NCI-H345 (cell line): ENCODE results near the gene MLLT3.

Experiments used
- DNase-seq: peaks from one replicate; lab custom pipeline; 2025; lab: John Stamatoyannopoulos, UW

The MLLT3 gene

DNA sequence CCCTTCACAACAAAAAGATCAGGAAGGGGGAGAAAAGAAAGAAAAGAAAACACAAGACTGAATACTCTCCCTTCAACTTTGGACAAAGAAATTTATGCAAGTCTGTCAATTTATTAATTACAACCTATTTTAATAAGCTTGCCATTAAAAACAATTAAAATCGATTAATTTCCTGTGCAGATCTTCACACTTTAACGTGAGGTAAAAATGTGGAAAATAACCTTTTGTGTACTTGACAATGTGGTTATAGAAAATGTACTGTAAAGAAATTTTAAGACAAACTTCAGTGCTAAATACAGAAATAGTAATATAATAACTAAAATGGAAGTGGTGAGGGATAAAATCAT lies 2.7 kb upstream of the MLLT3 start:
- DNase-seq, result no peak

GRCh38 chr9:20624201-20625002 lies 2.1 kb upstream of the MLLT3 start:
- DNase-seq, result peak; percentile 88

DNA sequence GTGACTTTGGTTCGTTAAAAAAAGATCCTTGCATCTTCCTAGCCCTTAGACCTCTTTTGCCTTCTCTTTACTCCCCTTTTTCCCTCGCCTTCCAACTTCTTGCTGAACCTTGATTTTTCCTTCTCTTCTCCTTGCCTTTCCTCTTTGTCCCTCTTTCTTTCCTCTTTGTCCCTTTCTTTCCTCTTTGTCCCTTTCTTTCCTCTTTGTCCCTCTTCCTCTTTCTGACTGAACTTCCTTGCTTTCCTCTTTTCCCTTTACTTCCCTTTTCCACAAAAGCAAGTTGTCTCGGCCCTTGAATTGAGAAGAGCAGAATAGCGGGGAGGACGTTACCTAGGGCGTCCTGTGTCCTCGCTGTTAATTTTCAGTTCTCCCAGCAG lies 1.4 kb upstream of the MLLT3 start:
- peak; percentile 28 for DNase-seq

- DNase-seq, result peak; percentile 47
These were observed 885 bp upstream of the MLLT3 start for GRCh38 chr9:20623021-20623747.

GRCh38 chr9:20621471-20622329 lies 599 bp downstream of the MLLT3 start:
- peak; percentile 60 for DNase-seq

GRCh38 chr9:20620650-20621470 lies 1.4 kb downstream of the MLLT3 start:
- peak; percentile 38 for DNase-seq

DNA sequence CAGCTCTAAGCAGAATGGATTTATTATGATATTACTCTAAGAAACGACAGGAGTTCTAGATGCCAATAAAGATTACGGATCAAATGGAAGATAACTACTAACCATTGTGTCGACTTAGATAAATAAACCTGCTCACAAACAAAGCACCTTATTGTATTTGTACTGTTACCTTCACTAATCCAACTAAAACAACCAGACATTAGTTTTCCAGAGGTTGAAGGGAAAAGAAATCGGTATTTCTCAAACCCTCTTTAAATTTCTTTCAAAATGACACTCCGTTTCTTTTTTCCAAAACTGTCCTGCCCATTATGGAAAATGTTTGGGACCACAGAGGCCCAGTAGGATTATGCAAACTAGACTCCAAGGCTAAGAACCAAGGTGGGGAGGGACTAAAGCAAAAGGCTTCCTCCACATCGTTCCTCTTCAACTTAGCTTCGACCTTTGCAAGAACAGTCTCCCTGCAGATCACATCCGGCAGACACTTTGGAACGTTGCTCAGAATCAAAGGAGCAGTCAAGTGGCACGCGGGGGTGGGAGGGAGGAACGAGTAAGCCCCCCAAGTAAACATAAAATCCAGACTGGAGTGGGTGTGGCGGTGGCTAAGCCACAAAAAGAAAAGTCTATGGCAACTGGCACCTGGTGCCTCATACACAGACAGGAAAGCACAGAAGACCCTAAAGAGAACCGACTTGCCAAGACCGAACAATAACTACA lies 2.7 kb downstream of the MLLT3 start:
- DNase-seq, result peak; percentile 18

DNA sequence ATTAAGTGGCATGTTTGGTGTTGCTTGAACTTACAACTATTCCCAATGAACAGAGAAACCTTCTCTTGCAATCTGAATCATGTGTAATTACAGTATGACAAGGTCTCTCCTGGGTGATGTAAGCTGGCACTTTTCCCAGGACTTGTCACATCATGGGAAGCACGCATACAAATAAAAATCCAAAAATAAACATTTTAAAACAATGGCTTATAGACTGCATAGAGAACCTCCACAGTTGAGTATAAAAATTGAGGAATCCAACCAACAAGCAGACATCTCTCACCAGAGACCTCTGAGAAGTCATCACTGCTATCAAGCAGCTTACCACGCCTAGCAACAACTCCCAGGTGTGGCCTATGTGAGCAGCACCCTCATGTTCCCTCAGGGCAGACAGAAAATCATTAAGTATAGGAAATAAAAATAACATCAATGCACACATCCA lies 3.9 kb downstream of the MLLT3 start:
- peak; percentile 78 for DNase-seq

- no peak for DNase-seq
These were observed 5.5 kb downstream of the MLLT3 start for GRCh38 chr9:20616808-20617207.

DNA sequence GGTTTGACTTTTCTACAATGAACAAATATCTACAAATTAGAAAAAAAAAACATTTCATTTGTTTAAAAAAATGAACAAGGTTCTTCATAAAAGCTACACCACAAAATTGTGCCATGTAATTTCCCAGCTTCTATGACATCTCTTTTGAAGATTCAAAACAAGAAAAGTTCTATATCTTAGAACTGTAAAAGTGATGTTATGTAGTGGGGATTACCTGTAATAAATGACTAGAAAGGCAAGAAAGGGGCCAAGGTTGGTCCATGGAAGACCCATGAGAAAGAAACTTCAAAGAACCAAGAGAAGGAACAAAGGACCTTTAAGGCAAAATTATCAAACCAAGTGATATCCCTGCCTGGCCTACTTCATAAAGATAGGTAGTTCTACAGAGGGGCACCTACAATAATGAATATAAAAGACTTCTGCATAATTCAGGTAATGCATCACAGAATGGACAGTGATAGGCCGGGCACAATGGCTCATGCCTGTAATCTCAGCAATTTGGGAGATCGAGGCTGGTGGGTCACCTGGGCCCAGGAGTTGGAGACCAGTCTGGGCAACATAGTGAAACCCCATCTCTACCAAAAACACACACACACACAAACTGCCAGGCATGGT lies 7.6 kb downstream of the MLLT3 start:
- DNase-seq, result no peak

- no peak for DNase-seq
These were observed 10.5 kb downstream of the MLLT3 start for GRCh38 chr9:20611691-20612287.

DNA sequence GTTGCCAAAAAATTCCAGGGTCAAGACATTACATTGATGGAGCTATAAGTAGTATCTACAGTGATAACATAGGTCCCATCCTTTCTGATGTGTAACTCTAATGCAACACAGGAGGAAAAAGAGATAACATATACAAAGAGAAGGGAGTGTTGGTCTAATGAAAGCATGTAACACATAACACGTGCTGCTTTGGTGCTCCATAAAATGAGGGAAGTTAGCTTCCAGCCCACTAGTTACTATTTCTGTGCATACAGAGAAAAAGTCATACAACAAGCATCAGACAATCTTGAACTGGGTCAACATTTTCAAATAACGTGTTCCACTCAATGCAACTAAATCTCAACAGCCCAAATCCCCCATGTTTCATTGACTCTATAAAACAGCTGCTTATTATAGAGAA lies 11.7 kb downstream of the MLLT3 start:
- no peak for DNase-seq

DNA sequence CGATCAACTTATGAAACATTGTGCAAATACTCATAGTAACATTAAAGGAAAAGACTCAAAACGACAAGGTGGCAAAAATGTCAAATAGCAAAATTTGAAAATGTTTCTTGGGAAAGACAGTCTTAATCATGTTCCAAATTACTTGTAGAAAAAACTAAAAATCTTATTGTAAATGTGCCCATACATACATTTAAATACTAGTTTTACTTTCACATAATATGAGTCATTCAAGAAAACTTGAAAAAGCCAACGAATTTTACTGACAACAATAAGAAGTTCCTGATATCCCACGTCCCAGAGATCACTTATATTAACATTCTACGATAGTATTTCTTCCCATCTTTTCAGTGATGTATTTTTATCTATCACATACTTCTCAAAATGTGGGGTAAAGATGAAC lies 13.7 kb downstream of the MLLT3 start:
- no peak for DNase-seq

GRCh38 chr9:20606652-20607051 lies 15.6 kb downstream of the MLLT3 start:
- DNase-seq, result peak; percentile 32

GRCh38 chr9:20604562-20604961 lies 17.7 kb downstream of the MLLT3 start:
- no peak for DNase-seq

DNA sequence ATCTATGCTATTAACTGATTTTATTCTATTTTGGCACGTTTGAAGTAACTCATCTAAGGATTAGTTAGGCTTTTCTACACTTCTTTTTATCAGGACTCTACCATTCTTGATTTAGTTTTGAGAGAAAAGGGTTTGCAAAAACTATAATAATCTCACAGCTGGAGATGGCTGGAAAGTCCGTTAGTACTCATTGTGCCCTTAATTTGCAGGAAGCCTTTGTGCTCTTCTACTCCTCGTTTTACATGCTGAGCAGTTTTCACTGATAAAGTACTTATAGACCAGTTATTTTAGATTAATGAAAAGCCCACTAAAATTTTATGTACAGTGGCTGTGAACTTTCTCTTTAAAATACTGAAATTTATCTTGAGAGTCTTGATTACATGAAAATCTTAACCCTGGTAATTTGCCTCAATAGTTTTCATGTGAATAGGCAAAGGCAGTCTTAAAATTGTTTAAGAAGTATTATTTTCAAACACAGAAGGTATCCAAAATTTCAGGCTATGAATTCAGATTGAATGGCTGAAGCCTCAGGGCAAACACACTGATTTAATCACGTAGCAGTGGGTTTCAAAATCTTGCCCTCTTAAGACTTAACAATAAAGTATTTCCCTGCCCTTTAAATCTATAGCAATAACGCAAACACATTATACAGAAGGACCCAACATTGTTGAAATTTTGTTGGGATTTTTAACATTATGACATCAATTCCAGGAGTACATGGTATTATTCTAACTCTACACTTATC lies 18.6 kb downstream of the MLLT3 start:
- no peak for DNase-seq

GRCh38 chr9:20601292-20601691 lies 21.0 kb downstream of the MLLT3 start:
- DNase-seq, result no peak

DNA sequence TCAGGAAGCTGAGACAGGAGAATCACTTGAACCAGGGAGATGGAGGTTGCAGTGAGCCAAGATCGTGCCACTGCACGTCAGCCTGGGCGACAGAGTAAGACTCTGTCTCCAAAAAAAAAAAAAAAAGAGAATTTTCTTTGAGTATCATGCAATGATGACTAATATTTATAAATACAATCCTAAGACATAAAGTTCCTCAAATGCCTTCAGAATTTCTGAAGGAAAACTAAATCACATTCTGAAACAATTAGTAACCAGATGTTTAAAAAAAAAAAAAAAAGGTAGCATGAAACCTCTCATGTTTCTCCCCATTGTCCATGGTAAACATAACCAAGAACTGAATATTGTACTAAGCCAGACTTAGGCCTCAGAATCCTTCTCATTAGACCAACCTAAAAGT lies 23.1 kb downstream of the MLLT3 start:
- no peak for DNase-seq

DNA sequence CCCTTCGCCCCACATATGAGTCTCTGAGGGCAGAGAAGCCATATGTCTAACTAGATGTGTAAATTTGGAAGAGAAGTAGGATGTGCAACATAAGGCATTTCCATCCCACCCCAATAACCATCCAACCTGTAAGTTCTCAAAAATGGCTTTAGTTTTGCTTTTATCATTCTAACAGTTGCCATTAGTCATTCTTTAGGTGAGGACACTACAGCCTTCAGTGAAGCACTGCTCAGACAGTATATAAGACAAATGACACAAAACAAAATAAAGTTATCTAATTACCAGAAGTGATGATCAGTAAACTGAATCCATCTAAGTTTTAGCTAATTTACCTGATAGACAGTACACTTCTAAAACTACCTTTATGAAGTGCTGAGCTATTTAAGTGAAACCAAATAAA lies 23.9 kb downstream of the MLLT3 start:
- DNase-seq, result no peak

DNA sequence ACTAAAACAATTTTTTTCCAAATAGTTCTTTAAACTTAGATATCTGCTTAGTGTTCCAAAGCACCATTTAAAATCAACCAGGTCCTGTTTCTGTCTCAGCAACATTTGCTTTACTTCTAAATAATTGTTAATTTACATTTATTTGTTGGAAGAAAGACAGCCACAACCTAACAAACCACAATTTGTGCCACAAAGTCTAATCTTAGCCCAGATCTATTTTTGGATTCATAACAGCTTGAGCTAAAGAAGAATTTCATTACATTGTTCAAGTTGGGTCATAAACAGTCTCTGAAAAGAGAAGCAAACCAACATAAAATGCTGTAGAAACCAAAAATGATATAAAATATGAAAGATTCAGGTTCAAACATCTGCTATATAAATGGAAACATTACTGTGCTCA lies 24.4 kb downstream of the MLLT3 start:
- no peak for DNase-seq
